Subcutaneous abdominal adipose tissue (tissue), 5 donors: ENCODE data around the gene ADRB2.

Experiments
- H3K27ac ChIP-seq: one replicate; pipeline ENCODE4 v1.7.0; 2013; ENCODE audit warnings: low read depth, mild to moderate bottlenecking, inconsistent platforms, low read length, moderate library complexity
- H3K27me3 ChIP-seq, 5 donors: one replicate each; pipeline ENCODE4 v1.7.0; 2013; ENCODE audit warnings: low read length in 5 of 5, inconsistent platforms in 1 of 5; ENCODE audit not compliant: control insufficient read depth in 5 of 5, insufficient read depth in 4 of 5
- H3K36me3 ChIP-seq, 5 donors: one replicate each; pipeline ENCODE4 v1.7.0; 2013; ENCODE audit warnings: low read length in 5 of 5; ENCODE audit not compliant: control insufficient read depth in 5 of 5, insufficient read depth in 5 of 5
- H3K4me1 ChIP-seq, 5 donors: one replicate each; pipeline ENCODE4 v1.7.0; 2013; ENCODE audit warnings: low read length in 5 of 5, mild to moderate bottlenecking in 3 of 5, moderate library complexity in 1 of 5; ENCODE audit not compliant: control insufficient read depth in 5 of 5, insufficient read depth in 5 of 5
- H3K4me3 ChIP-seq, 5 donors: one replicate each; pipeline ENCODE4 v1.7.0; 2013; ENCODE audit warnings: low read length in 5 of 5, low read depth in 1 of 5
- H3K9ac ChIP-seq, 5 donors: one replicate each; pipeline ENCODE4 v1.7.0; 2013; ENCODE audit warnings: low read length in 5 of 5, mild to moderate bottlenecking in 4 of 5, moderate library complexity in 3 of 5
- H3K9me3 ChIP-seq, 5 donors: one replicate each; pipeline ENCODE4 v1.7.0; 2013; ENCODE audit warnings: low read length in 5 of 5; ENCODE audit not compliant: control insufficient read depth in 5 of 5
- donor health status: healthy.
- donor health status: healthy.
- donor health status: healthy.
- donor health status: healthy.
- donor health status: healthy.

ADRB2 gene

DNA sequence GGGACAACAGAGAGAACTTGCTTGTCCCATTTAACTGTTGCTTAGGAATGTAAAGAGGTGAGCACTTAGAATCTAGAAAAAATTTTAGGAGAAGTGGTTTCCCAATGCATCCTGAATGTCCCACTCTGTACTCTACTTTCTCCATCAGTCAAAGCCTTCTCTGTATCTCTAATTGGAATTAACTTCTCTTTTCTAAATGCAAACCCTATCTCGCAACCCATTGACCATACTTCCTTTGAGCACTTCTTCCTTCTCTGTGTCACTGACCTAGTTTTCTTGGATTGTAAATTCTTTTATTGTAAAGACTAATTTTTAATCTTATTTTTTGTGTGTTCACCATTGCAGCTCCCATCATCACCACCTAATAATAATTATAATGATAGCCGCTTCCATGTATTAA, 33.3 kb downstream of the ADRB2 start:
- H3K4me1 ChIP-seq = peaks cover 0 to 56% (median 31%) of the 10 kb centered on the region in 5 donors
- H3K9me3 ChIP-seq = no peaks in the 10 kb centered on the region
- H3K27me3 ChIP-seq = no peaks in the 10 kb centered on the region
- H3K27ac ChIP-seq = no peak overlapping the region
- H3K36me3 ChIP-seq = peaks cover 0 to 8% (median 0%) of the 10 kb centered on the region in 5 donors
- no peak overlapping the region for H3K9ac ChIP-seq
- no peak overlapping the region for H3K4me3 ChIP-seq

DNA sequence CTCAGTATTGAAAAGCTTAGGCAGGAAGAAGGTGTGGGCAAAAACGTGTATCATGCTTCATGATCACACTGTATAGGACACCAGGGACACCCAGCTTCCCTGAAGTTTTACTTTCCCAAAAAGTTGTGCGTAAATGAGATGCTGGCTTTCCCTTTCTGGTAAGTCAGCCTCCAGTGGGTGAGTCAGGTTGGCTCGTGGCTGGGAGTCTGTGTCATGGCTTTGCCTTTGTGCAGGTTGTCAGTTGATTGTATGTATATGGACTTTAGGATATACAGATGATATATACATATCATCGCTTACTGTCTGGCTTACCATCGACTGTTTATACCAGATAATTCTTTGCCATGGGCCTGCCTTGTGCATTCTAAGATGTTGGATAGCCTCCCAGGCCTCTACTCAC, 34.2 kb downstream of the ADRB2 start:
- Histone ChIP-seq H3K36me3 (peaks cover 0 to 8% (median 0%) of the 10 kb centered on the region in 5 donors), H3K9ac (no peak overlapping the region), H3K9me3 (no peaks in the 10 kb centered on the region), H3K4me1 (peaks cover 0 to 55% (median 23%) of the 10 kb centered on the region in 5 donors), H3K4me3 (no peak overlapping the region), H3K27ac (no peak overlapping the region), H3K27me3 (no peaks in the 10 kb centered on the region)

DNA sequence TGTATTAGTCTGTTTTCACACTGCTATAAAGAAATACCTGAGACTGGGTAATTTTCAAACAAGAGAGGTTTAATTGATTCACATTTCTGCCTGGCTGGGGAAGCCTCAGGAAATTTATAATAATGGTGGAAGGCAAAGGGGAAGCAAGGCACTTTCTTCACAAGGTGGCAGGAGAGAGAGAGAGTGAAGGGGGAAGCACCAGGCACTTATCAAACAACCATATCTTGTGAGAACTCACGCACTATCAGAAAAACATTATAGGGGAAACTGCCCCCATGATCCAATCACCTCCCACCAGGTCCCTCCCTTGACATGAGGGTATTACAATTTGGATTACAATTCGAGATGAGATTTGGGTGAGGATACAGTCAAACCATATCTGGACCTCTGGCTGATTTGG, 34.7 kb downstream of the ADRB2 start:
- no peaks in the 10 kb centered on the region for H3K9me3 ChIP-seq
- no peaks in the 10 kb centered on the region for H3K27me3 ChIP-seq
- H3K9ac ChIP-seq = no peak overlapping the region
- H3K4me3 ChIP-seq = no peak overlapping the region
- no peak overlapping the region for H3K27ac ChIP-seq
- peaks cover 0 to 55% (median 18%) of the 10 kb centered on the region in 5 donors for H3K4me1 ChIP-seq
- H3K36me3 ChIP-seq = peaks cover 0 to 8% (median 0%) of the 10 kb centered on the region in 5 donors

DNA sequence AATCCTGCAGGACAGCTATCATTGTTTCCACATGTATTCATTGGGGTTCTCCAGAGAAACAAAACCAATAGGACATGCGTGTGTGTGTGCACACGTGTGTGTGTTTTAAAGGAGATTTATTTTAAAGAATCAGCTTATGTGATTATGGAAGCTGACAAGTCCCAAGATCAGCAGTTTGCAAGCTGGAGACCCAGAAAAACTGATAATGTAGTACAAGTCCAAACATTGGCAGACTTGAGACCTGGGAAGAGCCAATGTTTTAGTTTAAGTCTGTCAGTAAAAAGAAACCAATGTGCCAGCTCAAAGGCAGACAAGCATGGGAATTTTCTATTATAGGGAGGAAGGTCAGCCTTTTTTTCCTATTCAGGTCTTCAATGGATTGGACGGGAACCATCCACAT, 35.3 kb downstream of the ADRB2 start:
- no peaks in the 10 kb centered on the region for H3K9me3 ChIP-seq
- H3K27me3 ChIP-seq = no peaks in the 10 kb centered on the region
- no peak overlapping the region for H3K27ac ChIP-seq

DNA sequence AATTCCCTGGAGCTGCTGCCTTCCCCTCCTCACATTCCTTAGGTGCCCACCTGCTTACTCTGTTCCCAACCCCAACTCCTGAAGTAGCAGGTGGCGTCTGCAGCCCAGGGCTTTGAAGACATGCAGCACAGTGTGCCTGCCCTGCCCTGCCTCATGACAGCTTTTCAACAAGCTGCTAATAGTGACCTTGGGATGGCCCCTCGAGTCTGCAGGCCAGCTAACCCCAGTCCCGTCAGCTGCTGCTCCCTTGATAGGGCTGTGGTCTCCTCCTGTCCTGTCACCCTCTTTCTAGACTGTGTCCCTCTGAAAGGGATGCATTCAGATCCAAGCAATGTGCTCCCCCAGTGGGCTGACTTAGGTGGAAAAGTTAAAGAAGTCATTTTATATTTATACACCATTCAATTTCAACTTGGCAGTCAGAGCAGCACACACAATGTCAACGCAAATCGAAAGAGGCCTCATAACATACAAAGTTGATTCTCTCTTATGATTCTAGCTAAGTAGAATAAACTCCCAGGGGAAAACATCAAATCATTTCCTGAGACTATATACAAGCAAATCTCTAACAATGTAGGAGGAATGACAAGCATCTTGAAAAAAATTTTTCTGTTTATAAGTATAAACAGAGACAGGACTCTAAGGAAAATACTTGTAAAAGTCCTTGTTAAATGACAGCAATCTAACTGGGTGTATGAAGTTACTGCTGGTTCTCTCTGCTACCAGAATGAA, 37.9 kb downstream of the ADRB2 start:
- Histone ChIP-seq H3K4me3 (no peak overlapping the region), H3K9ac (no peak overlapping the region), H3K27ac (peak overlapping the region; percentile 47), H3K4me1 (peaks cover 0 to 40% (median 12%) of the 10 kb centered on the region in 5 donors), H3K27me3 (no peaks in the 10 kb centered on the region), H3K36me3 (peaks cover 0 to 8% (median 0%) of the 10 kb centered on the region in 5 donors), H3K9me3 (no peaks in the 10 kb centered on the region)

More for the DNA sequence above, 35.3 kb downstream of the ADRB2 start:
- H3K36me3 ChIP-seq = peaks cover 0 to 8% (median 0%) of the 10 kb centered on the region in 5 donors
- peaks cover 0 to 50% (median 17%) of the 10 kb centered on the region in 5 donors for H3K4me1 ChIP-seq
- H3K9ac ChIP-seq = no peak overlapping the region
- no peak overlapping the region for H3K4me3 ChIP-seq

DNA sequence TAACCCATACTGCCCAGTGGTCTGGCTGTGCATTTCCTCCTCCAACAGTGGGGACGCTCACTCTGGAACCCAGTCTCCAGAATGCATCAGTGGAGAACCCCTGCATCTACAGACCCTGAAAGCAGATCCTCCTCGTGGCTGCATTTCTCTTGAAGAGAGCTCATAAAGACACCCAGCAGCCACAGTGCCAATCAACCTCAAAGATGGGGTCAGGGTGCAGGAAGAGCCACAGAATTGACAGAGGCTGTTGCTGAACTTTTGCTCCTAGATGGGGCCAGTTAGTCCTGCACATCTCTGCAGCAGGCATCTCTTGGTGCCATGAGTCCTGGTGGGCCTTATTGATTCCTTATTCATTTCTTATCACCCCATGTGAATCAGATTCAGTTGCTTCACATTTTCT, 39.6 kb downstream of the ADRB2 start:
- Histone ChIP-seq H3K27ac (no peak overlapping the region), H3K9me3 (no peaks in the 10 kb centered on the region), H3K36me3 (peaks cover 0 to 8% (median 0%) of the 10 kb centered on the region in 5 donors), H3K9ac (no peak overlapping the region), H3K4me3 (no peak overlapping the region), H3K27me3 (no peaks in the 10 kb centered on the region), H3K4me1 (peaks cover 0 to 27% (median 9%) of the 10 kb centered on the region in 5 donors)

DNA sequence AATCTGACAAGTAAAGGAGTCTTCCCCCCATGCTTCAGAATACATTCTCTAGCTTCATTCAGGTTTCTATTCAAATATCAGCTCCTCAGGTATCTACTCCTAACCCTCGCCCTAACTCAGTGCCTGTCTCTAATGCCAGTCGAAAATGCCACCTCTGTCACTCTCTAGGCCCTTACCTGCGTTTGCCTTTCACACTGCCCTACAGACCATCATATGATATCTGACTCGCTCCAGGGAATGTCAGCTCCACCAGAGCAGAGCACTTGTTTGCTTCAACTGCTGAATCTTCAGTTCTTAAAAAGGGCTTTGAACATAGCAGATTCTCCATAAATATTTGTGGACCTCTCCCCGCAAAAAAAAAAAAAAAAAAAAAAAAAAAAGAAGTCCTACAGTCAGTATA, 46.7 kb downstream of the ADRB2 start:
- peaks cover 0 to 4% (median 0%) of the 10 kb centered on the region in 5 donors for H3K36me3 ChIP-seq
- peak overlapping the region; percentile 77 for H3K27ac ChIP-seq
- H3K4me1 ChIP-seq = peaks cover 2 to 29% (median 9%) of the 10 kb centered on the region in 5 donors
- no peaks in the 10 kb centered on the region for H3K27me3 ChIP-seq
- no peak overlapping the region for H3K9ac ChIP-seq
- no peak overlapping the region for H3K4me3 ChIP-seq
- no peaks in the 10 kb centered on the region for H3K9me3 ChIP-seq

DNA sequence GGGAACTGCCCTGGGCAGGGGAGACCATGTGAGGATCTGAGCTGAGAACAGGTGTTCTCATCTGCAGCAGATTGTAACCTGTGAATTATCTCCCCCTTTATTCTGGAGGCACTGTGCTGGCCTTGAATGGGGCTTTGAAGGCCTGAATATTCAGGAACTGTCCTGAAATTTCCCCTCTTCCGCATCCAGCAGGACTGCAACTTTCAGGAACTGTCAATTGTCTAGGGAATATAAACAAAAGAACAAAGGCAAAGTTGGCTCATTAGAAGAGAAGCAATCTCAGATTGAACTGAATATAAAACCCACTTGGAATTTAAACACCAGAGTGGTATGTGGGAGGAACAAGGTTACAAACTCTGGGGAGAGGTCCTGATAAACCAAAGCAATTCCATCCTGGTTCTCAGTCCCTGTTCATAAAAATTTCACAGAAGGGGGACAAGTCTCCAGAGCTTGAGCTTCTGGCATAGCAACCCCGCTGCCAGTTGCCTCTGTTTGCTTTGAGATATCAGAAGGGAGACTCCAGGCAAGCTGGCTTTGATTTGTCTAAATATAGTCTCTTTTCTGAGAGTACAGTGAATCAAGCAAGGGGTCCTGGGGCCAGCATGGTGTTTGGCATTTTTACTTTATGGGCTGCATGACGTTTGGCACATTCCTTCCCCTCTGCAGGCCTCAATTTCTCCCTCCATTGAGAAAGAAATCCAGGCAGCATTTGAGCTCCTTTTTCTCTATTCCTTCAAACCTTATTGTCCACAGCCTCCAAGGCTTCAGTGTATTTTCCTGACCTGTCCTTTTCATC, 47.5 kb downstream of the ADRB2 start:
- Histone ChIP-seq H3K4me3 (no peak overlapping the region), H3K9ac (peak overlapping the region in 1 of 5 donors; percentile 2), H3K9me3 (no peaks in the 10 kb centered on the region), H3K36me3 (peaks cover 0 to 4% (median 0%) of the 10 kb centered on the region in 5 donors), H3K4me1 (peaks cover 2 to 29% (median 9%) of the 10 kb centered on the region in 5 donors), H3K27ac (peak overlapping the region; percentile 77), H3K27me3 (no peaks in the 10 kb centered on the region)

DNA sequence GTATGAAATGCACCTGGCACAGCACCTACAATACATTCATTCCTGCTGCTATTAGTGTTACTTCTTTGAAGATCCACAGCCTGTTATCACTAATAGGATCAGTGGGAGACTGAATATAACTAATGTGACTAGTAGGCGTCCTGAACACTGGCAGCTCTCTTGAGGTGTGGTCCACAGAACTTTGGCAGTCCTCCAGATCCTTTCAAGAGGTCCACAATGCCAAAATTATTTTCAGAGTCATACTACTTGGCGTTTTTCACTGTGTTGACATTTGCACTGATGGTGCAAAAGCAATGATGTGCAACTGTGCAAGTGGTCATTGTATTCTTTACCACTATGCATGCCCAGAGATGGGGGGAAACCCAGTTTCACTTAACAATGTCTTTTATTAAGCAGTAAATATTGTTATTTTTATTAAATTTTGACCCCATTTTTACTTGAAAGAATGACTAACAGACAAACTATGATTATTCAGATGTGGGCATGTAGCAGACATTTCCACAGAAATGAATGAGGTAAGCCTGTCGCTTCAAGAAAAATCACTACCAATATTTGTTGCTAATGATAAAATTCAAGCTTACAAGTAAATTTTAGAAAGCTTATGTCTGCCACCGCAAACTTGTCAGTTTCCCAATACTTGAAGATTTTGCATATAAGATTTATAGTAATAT, 48.9 kb downstream of the ADRB2 start:
- no peaks in the 10 kb centered on the region for H3K27me3 ChIP-seq
- H3K4me1 ChIP-seq = peaks cover 2 to 32% (median 12%) of the 10 kb centered on the region in 5 donors
- no peak overlapping the region for H3K4me3 ChIP-seq
- no peak overlapping the region for H3K27ac ChIP-seq
- no peaks in the 10 kb centered on the region for H3K9me3 ChIP-seq
- no peak overlapping the region for H3K9ac ChIP-seq
- H3K36me3 ChIP-seq = peaks cover 0 to 4% (median 0%) of the 10 kb centered on the region in 5 donors
